ENCODE data around the gene INAVA. TPM values are rescaled to one million over a fixed set of nuclear protein-coding genes. Genes with fewer than 3 reads are reported as not detected.
A peak's percentile ranks its signal among the peaks of the same experiment; 100 is the strongest.

Gene INAVA
- total RNA-seq, 1 donor from 2014 or later: 9.0 TPM

DNA sequence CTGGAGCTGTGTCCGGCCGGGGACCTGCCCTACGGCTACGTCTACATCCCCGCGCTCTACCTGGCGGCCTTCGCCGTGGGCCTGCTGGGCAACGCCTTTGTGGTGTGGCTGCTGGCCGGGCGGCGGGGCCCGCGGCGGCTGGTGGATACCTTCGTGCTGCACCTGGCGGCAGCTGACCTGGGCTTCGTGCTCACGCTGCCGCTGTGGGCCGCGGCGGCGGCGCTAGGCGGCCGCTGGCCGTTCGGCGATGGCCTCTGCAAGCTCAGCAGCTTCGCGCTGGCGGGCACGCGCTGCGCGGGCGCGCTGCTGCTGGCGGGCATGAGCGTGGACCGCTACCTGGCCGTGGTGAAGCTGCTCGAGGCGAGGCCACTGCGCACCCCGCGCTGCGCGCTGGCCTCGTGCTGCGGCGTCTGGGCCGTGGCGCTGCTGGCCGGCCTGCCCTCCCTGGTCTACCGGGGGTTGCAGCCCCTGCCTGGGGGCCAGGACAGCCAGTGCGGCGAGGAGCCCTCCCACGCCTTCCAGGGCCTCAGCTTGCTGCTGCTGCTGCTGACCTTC, 21.5 kb upstream of the INAVA start:
- H3K27ac ChIP-seq: no peak overlapping the region
- H3K36me3 ChIP-seq: no peaks in the 10 kb centered on the region
- ATAC-seq: peak; percentile 67
- H3K4me1 ChIP-seq: peaks cover 15% of the 10 kb centered on the region
- H3K4me3 ChIP-seq: peak overlapping the region; percentile 25
- TF ChIP-seq, protein P1, sequence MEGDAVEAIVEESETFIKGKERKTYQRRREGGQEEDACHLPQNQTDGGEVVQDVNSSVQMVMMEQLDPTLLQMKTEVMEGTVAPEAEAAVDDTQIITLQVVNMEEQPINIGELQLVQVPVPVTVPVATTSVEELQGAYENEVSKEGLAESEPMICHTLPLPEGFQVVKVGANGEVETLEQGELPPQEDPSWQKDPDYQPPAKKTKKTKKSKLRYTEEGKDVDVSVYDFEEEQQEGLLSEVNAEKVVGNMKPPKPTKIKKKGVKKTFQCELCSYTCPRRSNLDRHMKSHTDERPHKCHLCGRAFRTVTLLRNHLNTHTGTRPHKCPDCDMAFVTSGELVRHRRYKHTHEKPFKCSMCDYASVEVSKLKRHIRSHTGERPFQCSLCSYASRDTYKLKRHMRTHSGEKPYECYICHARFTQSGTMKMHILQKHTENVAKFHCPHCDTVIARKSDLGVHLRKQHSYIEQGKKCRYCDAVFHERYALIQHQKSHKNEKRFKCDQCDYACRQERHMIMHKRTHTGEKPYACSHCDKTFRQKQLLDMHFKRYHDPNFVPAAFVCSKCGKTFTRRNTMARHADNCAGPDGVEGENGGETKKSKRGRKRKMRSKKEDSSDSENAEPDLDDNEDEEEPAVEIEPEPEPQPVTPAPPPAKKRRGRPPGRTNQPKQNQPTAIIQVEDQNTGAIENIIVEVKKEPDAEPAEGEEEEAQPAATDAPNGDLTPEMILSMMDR (IDR thresholded peaks at IDR 0.05): no peak
- intact Hi-C loops (cut with DNase I): no loop called here
- peaks cover 55% of the 10 kb centered on the region for H3K27me3 ChIP-seq
- DNase-seq: no peak
- no peaks in the 10 kb centered on the region for H3K9me3 ChIP-seq

DNA sequence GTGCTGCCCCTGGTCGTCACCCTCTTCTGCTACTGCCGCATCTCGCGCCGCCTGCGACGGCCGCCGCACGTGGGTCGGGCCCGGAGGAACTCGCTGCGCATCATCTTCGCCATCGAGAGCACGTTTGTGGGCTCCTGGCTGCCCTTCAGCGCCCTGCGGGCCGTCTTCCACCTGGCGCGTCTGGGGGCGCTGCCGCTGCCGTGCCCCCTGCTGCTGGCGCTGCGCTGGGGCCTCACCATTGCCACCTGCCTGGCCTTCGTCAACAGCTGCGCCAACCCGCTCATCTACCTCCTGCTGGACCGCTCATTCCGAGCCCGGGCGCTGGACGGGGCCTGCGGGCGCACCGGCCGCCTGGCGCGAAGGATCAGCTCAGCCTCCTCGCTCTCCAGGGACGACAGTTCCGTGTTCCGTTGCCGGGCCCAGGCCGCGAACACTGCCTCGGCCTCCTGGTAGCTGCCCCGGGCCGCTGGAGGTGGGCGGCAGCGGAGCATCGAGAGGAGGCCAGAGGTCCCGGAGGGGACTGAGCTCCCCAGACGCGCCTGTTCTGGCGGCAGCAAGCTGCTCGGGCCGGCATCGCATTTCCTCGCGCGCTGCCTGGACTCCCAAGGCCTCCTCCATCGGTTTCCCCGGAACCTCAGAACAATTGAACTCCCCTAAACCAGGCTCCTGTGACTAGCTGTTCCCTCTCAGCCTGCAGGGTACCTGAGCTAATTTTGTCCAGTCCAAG, 20.9 kb upstream of the INAVA start:
- Histone ChIP-seq H3K27ac (no peak overlapping the region), H3K27me3 (peaks cover 55% of the 10 kb centered on the region), H3K4me3 (peak overlapping the region; percentile 25), H3K36me3 (no peaks in the 10 kb centered on the region), H3K9me3 (no peaks in the 10 kb centered on the region), H3K4me1 (peaks cover 15% of the 10 kb centered on the region)
- peak; percentile 27 for ATAC-seq
- intact Hi-C loops (cut with DNase I): no loop called here
- DNase-seq: peak; percentile 54
- TF ChIP-seq, protein P1 (IDR thresholded peaks at IDR 0.05): no peak

DNA sequence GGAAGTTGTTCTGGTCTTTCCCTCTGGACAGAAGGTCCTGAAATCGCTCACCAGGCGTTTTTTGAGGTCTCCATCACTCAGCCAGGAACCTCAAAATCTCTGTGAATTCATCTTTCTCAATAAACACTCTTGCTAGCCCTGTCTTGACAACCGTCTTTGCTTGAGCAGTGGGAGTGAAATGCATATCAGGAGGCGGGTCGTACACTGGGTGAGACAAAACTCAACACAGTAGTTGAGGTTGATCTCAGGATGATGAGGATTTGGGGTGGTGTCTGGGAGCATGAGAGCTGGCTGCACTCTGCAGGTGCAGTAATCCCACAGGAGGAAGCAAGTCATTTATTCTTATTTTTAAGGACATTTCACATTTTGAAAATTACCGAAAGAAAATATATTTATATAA, 20.0 kb upstream of the INAVA start:
- TF ChIP-seq, protein P1 (IDR thresholded peaks at IDR 0.05): no peak
- ATAC-seq (no peak), DNase-seq (no peak)
- no peak overlapping the region for H3K4me3 ChIP-seq
- peaks cover 15% of the 10 kb centered on the region for H3K4me1 ChIP-seq
- no peak overlapping the region for H3K27ac ChIP-seq
- H3K27me3 ChIP-seq: peaks cover 55% of the 10 kb centered on the region
- intact Hi-C loops (cut with DNase I): no loop called here
- H3K9me3 ChIP-seq: no peaks in the 10 kb centered on the region
- no peaks in the 10 kb centered on the region for H3K36me3 ChIP-seq

DNA sequence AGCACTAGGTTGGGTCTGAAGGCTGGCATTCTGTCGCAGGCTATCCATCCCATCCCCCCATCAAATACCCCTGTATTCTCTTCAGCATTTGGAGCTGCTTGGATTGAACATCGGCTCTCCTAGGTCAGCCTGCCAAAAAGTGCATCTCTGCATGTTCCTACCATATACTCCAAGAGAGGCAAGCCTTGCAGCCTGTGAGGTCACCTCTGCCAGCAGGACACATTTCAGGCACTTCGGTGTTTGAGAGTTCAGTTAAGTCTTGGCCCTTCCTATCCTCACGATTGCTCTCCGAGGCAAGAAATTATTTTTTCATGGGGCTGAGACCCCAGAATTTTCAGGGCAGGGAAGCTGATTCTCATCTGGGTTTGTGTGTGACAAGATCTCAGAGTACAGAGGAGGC, 19.3 kb upstream of the INAVA start:
- Histone ChIP-seq H3K27ac (no peak overlapping the region), H3K4me3 (no peak overlapping the region), H3K4me1 (peaks cover 15% of the 10 kb centered on the region), H3K9me3 (no peaks in the 10 kb centered on the region), H3K36me3 (no peaks in the 10 kb centered on the region), H3K27me3 (peaks cover 55% of the 10 kb centered on the region)
- DNase-seq (no peak), ATAC-seq (no peak)
- intact Hi-C loops (cut with DNase I): no loop called here
- TF ChIP-seq, protein P1 (IDR thresholded peaks at IDR 0.05): no peak

DNA sequence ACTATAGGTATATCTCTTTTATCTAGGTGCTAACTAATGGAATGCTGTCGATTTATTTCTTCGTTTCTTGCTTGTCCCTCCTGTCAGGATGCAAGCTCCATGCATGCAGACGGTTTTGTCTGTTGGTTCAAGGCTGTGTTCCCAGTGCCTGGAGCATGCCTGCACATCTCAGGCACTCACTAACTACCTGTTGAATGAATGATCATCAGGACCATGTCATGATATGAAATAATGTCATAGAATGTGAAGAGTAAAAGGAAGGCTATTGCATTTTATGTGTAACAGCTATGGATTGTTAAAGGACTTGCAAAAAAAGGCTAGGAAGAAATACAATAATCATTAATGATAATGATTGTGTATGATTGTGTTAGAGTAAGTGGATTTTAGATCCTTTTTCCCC, 17.7 kb upstream of the INAVA start:
- H3K4me3 ChIP-seq: no peak overlapping the region
- no peak overlapping the region for H3K27ac ChIP-seq
- TF ChIP-seq, protein P1 (IDR thresholded peaks at IDR 0.05): no peak
- H3K9me3 ChIP-seq: no peaks in the 10 kb centered on the region
- H3K27me3 ChIP-seq: peaks cover 44% of the 10 kb centered on the region
- peaks cover 15% of the 10 kb centered on the region for H3K4me1 ChIP-seq
- DNase-seq (no peak), ATAC-seq (no peak)
- intact Hi-C loops (cut with DNase I): no loop called here
- no peaks in the 10 kb centered on the region for H3K36me3 ChIP-seq

Measured in upper lobe of right lung (tissue), 1 donor.